ELF-1 (cell line): ENCODE data around the gene KCNK1.

Source experiments
- DNase-seq: peaks from one replicate; pipeline ENCODE4 v3.0.0-alpha.2; 2016; ENCODE audit warnings: low read depth, low spot score

KCNK1 gene

DNA sequence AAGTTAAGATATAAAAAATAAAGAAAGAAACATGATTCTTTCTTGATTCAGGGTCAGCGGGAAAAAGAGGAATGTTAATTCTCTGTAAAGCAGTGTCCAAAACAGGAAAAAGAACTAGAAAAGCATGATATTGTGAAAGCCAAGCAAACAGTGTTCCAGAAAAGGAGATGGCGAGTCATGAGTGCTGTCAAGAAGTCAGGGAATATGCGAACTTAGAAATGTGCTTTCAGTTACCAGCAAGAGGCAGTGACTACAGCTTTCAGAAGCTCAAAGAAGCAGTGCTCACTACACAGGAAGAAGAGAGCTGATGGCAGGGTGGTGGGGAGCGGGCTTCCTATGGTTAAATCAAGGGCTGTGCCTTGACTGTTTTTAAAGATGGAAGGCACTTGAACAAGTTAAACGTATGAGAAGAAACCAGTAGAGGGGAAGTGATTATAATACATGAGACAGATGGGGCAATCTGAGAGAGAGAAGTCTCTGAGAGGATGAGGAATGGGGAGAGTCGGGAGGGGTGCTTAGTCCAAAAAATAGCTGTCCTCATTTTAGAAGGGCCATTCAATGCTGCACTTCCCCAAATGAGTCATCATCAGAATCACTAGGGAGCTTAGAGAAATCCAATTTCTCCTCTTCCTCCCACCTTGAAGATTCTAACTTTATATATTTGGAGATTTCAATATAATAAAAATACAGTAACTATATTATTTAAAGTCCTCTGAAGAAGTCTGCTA lies 90.4 kb downstream of the KCNK1 start:
- DNase-seq: no peak

DNA sequence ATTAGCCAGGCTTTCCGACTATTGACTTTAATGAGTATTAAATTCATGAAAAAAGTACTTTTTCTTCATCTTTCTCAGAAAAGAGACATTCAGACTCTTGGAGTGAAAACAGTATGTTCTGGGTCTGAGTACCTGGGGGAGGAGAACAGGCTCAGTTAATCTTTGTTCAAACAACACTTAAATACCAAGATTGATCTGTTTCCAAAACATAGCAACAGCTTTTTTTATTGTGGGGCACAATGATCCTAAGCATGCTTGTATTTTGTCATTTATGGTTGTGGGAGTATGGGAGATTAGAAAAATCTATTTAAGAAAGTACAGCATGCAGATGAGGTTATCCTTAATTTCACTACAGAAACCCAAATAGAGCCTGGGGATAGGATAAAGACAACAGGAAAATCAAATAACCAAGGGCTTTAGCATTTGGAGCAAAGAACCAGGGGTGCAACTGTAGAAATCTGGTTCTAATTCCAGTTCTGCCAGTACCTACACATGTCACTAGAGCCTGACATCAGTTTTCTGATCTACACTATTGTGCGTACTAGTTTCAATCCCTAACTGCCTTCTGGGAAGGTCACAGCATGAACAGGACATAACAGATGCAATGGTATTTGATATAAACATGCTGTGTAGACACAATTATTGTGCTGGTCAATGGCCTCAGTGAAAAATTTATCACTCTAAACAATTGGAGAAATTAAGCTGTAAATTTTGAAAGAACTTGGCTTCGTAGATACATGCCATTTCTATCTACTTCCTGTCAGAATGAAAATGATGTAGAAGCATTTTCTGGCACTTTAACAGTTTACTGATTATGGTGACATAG lies 91.2 kb downstream of the KCNK1 start:
- no peak for DNase-seq

- DNase-seq: no peak
Measured at GRCh38 chr1:233707153-233707879, 93.4 kb downstream of the KCNK1 start.

DNA sequence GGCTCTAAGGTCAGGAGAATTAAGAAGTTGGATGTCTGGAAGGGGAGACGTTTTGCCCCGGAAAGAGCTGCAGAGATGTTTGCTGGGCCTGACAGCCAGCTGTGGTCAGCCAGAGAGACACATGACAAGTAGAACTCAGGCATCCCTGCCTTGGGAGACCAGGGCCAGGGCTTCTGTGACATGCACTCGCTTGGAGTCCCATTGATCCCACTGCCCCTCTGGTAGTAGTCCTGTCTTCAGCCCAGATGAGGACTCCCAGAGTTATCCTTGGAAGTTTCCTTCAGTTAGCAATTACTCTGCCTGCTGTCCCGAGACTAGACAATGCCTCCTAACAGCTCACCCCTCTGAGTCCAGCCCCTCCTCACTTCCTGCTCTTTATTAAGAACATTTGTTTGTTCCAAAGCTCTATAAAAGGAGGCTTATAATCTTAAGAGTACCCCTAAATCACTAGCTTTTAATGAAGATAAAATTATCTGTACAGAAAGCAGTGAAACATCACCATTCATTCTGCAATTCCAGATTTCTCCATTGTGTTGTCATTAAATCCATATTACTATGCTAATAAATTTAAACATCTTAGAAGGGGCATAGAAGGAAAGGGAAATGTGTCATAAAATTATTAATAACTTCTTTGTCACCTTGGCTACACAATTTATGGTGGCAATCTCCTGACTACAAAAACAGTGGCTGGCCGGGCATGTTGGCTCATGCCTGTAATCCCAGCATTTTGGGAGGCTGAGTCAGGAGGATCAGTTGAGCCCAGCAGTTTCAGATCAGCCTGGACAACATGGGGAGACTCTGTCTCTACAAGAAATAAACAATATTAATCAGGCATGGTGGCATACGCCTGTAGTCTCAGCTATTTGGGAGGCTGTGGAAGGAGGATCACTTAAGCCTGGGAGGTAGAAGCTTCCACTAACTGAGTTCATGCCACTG lies 94.2 kb downstream of the KCNK1 start:
- DNase-seq: no peak

GRCh38 chr1:233710031-233710430 lies 96.1 kb downstream of the KCNK1 start:
- DNase-seq: no peak

DNA sequence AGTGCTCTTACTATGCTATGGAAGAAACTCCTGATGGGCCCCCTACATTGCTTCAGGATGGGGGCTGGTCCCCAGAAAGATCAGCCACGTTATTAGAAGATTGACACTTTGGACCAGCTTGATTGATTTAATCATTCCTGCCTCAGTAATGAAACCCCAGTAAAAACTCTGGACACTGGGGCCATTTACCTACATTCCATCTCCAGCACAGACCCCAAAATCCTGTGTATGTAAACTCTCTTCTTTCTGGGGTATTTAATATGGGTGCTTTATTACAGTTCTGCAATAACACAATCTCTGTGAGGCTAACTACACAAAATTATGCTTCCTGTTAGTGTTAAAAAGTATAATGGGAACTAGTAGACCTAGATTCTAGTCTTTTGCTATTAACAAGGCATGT lies 96.6 kb downstream of the KCNK1 start:
- no peak for DNase-seq

GRCh38 chr1:233714631-233715217 lies 100.8 kb downstream of the KCNK1 start:
- DNase-seq: no peak

DNA sequence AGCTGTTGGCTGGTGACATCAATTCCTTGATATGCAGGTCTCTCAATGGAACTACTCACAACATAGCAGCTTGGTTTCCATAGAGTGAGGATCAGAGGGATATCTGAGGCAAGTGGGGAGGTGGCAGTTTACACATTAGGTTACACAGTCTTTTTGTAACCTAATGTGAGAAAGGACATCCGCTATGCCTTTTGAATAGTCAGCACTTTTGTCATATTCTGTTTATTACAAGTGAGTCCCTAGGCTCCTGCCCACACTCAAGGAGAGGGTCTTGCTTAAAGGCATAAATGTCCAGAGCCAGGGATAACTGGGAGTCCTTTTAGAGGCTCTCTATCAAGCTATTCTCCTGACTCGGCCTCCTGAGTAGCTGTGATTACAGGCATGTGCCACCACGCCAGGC lies 104.2 kb downstream of the KCNK1 start:
- DNase-seq: no peak

DNA sequence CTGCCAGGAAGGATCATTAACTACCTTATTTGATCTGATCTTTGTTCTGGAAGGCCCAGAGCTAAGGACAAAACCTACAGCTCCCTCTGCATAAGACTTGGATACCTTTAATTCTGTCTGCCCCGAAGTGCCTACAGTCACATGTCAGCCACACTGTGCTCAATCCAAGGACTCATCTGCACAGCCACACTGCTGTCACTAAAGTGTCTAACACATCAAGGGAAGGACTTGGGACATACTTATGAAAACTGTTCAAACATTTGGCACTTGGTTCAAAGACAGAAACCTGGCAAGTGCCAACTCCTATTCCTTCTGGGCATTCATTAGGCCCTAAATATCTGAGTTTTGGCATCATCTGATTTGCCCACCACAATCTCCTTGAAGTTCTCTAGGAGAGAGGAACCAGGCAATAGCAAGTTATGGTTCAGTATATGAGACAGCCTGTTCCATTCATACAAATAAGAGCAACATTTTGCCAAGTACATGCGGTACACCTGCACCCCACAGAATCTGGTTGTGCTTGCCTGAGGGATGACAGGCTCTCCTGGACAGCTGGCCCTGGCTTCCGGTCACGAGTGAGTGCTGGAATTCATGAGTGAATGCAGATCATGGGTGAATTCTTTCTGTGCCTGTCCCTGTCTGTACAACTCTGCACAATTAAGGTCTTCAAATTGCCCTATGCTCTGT lies 105.9 kb downstream of the KCNK1 start:
- no peak for DNase-seq

DNA sequence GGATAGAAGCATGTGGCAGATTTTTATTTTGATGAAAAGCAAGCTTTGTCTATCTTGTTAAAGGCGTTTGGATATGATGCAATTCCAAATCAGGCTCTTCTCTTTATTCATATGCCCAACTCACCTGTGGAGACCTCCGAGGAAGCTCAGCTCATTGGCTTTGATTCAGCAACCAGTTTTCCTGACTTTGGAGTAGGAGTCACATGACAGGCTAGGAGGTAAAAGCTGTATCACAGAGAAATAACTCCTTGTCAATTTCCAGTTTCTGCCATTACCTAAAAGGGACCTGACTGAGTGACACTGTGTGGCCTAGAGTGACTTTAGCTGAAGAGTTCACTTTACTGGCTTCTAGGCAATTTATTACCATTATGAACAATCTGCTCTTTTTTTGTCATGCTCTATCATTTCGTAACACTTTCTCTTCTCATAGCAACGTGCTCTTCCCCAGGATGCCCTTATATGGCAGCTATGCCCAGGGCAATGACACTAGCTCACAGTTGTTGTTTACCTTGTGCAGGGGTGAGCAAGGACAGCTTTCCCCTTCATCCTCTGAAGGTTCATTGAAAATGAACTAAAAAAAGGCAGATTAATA lies 107.2 kb downstream of the KCNK1 start:
- peak; percentile 39 for DNase-seq
